ENCODE measurements around the gene BIN1. TPM values are rescaled to one million over a fixed set of nuclear protein-coding genes. Genes with fewer than 3 reads are reported as not detected.

Gene BIN1
- total RNA-seq, 4 donors from 2014 or later, result 95.7 to 146 (median 98.8) TPM

DNA sequence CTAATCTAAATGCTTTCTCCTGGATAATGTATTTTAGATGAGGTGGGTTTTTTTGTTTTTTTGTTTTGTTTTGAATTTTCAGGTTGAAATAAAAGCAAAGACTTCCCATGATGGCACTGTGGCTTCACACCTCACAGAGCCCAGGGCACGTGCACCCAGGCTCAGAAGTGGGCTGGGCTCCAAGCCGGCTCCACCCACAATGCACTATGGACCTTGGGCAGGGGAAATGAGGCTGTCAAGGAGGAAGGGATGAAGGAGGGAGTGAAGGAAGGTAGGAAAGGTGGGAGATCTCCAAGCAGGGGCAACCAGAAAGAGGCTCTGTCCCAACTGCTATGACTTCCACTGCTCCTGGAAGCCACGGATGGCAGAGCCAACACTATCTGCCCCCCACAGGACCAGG is 60.4 kb downstream of the BIN1 start:
- H3K27me3 ChIP-seq, result no peaks in the 10 kb centered on the region
- 64 to 72% methylated on average over 3 of the region's 3 CpGs for WGBS, 2 donors
- H3K4me3 ChIP-seq, result no peak overlapping the region
- H3K36me3 ChIP-seq, result peaks cover 0 to 48% (median 0%) of the 10 kb centered on the region in 3 donors
- TF ChIP-seq EP300 (IDR thresholded peaks at IDR 0.05) (no peak), POLR2A (IDR thresholded peaks at IDR 0.05) (no peak)
- TF ChIP-seq, protein P1, sequence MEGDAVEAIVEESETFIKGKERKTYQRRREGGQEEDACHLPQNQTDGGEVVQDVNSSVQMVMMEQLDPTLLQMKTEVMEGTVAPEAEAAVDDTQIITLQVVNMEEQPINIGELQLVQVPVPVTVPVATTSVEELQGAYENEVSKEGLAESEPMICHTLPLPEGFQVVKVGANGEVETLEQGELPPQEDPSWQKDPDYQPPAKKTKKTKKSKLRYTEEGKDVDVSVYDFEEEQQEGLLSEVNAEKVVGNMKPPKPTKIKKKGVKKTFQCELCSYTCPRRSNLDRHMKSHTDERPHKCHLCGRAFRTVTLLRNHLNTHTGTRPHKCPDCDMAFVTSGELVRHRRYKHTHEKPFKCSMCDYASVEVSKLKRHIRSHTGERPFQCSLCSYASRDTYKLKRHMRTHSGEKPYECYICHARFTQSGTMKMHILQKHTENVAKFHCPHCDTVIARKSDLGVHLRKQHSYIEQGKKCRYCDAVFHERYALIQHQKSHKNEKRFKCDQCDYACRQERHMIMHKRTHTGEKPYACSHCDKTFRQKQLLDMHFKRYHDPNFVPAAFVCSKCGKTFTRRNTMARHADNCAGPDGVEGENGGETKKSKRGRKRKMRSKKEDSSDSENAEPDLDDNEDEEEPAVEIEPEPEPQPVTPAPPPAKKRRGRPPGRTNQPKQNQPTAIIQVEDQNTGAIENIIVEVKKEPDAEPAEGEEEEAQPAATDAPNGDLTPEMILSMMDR (IDR thresholded peaks at IDR 0.05), result no peak
- H3K27ac ChIP-seq, result no peak overlapping the region
- DNase-seq (ENCODE audit: low spot score in 2 of 2), result no peak
- H3K9me3 ChIP-seq, result no peaks in the 10 kb centered on the region
- peaks cover 0 to 31% (median 6%) of the 10 kb centered on the region in 4 donors for H3K4me1 ChIP-seq

DNA sequence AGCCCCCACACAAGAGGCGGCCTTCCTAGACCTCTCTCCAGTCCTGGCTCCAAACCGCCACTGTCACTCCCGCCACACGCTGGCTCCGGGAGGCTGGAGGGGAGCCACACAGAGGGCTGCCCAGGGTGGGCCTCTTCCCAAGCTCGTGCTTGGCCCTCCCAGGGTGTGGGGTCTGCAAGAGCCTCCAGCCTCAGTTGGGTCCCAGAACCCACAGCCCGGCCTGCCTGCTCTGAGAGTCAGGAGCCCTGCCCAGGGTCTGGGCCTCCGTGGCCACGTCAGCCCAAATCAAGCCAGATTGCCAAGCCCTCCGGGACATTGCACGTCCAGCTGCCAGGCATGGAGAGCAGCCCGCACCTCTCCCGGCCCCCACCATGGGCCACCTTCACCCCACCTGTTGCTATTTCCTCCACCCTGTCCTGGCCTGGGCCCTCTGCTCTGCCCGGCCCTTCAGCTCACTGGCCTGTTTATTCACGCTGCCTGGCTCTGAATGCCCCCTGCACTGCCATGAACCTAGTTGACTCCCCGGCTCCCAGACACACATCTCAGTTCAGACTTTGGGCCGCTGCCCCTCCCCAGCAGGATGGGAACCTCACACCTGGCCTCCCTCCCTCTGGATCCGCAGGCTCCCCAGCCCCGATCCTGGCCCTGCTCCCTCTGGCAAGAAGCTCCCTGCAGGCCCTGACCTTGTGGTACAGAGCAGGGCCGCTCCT is 61.0 kb downstream of the BIN1 start:
- Histone ChIP-seq H3K4me3 (no peak overlapping the region), H3K4me1 (peaks cover 0 to 24% (median 6%) of the 10 kb centered on the region in 4 donors), H3K9me3 (no peaks in the 10 kb centered on the region), H3K27ac (no peak overlapping the region), H3K36me3 (peaks cover 0 to 42% (median 0%) of the 10 kb centered on the region in 3 donors), H3K27me3 (no peaks in the 10 kb centered on the region)
- WGBS, 2 donors, result 58 to 61% methylated on average over 18 to 20 of the region's 20 CpGs
- no peak for DNase-seq (ENCODE audit: low spot score in 2 of 2)
- TF ChIP-seq, protein P1 (IDR thresholded peaks at IDR 0.05), result no peak
- TF ChIP-seq EP300 (IDR thresholded peaks at IDR 0.05), result no peak
- no peak for TF ChIP-seq POLR2A (IDR thresholded peaks at IDR 0.05)

DNA sequence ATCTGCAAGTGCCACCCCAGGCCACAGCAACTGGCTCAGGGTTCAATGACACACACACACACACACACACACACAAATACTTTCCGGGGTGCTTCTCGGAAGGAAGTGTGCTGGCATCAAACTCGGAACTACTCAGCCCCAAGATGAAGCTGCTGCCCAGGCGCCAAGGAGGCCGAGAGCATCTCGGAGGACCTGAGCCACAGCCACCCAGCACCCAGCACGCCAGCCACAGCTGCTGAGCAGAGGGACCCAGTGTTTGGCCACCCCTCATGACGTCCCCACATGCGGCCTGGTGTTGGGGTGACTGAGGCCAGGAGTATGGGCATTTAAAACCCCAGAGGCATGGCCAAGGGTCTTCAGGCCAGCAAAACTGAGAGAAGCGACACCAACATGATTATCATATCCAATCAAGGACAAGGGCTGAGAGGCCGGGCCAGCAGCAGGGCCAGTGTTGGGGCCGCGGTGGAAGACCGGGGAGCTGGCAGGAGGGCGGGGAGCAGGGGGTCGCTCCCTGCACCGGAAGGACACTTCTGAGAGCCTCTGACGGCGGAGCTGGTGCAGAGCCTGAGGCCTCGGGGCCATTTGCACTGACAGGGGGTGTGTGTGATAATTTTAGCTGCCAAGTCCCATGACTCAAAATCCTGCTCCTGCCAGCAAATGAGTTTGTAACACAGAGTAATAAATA is 61.8 kb downstream of the BIN1 start:
- Histone ChIP-seq H3K4me1 (peaks cover 0 to 16% (median 4%) of the 10 kb centered on the region in 4 donors), H3K27ac (no peak overlapping the region), H3K9me3 (no peaks in the 10 kb centered on the region), H3K27me3 (no peaks in the 10 kb centered on the region), H3K36me3 (peaks cover 0 to 34% (median 0%) of the 10 kb centered on the region in 3 donors), H3K4me3 (no peak overlapping the region)
- 63 to 72% methylated on average over 13 to 20 of the region's 20 CpGs for WGBS, 2 donors
- DNase-seq (ENCODE audit: low spot score in 2 of 2), result no peak
- TF ChIP-seq POLR2A (IDR thresholded peaks at IDR 0.05), result no peak
- TF ChIP-seq, protein P1 (IDR thresholded peaks at IDR 0.05), result no peak
- TF ChIP-seq EP300 (IDR thresholded peaks at IDR 0.05), result no peak

DNA sequence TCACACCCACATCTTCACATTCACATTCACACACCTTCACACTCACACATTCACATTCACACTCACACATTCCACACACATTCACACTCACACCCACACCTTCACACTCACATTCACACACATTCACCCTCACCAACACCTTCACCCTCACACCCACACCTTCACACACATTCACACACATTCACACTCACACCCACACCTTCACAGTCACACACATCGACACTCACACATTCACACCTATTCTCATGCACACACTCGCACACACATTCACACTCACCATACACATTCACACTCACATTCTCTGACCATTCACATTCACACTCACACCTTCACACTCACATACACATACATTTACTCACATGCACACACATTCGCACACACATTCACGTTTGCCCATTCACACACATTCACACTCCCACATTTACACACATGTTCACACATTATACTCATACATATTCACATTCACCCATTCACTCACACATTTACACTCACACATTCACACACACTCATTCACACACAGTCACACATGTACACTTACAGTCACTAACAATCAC is 62.7 kb downstream of the BIN1 start:
- H3K4me1 ChIP-seq, result peaks cover 0 to 9% (median 0%) of the 10 kb centered on the region in 4 donors
- peaks cover 0 to 26% (median 0%) of the 10 kb centered on the region in 3 donors for H3K36me3 ChIP-seq
- no peak overlapping the region for H3K27ac ChIP-seq
- no peaks in the 10 kb centered on the region for H3K27me3 ChIP-seq
- H3K4me3 ChIP-seq, result no peak overlapping the region
- DNase-seq (ENCODE audit: low spot score in 2 of 2), result no peak
- no peaks in the 10 kb centered on the region for H3K9me3 ChIP-seq
- 97% methylated on average over 4 of the region's 4 CpGs for WGBS, 2 donors
- TF ChIP-seq, protein P1 (IDR thresholded peaks at IDR 0.05), result no peak
- no peak for TF ChIP-seq EP300 (IDR thresholded peaks at IDR 0.05)
- TF ChIP-seq POLR2A (IDR thresholded peaks at IDR 0.05), result no peak
